CD14-positive monocyte (primary cell): ENCODE measurements around the gene LASP1NB.
"Not testable (repeated sequence)": the region's sequence is repeated elsewhere in the genome, so short reads cannot be mapped to it uniquely, and the experiment has no call there.

Experiments
- DNase-seq, 3 donors: peaks; one replicate each; pipeline ENCODE4 v3.0.0-alpha.2; 2011 to 2022
- H2AFZ ChIP-seq: 2 replicates; pipeline ENCODE4 v1.6.0; 2012; ENCODE audit warnings: mild to moderate bottlenecking, low read depth, low read length, inconsistent platforms; ENCODE audit not compliant: insufficient read depth, poor library complexity, severe bottlenecking
- H3K27ac ChIP-seq, 2 donors: 1 replicate in 1 of 2; 2 replicates in 1 of 2; pipeline ENCODE4 v1.5.1; 2012 to 2013; ENCODE audit warnings: low read length in 2 of 2, control low read depth in 1 of 2, inconsistent platforms in 1 of 2, low read depth in 1 of 2, mild to moderate bottlenecking in 1 of 2
- H3K27me3 ChIP-seq, 2 donors: one replicate each; pipeline versions ENCODE4 v1.6.0 to v1.6.1; 2011 to 2013; ENCODE audit warnings: low read length in 2 of 2; ENCODE audit not compliant: control insufficient read depth in 2 of 2, insufficient read depth in 2 of 2
- H3K36me3 ChIP-seq, 2 donors: replicated peaks in 1 of 2; 1 replicate in 1 of 2; 2 replicates in 1 of 2; pipeline versions ENCODE4 v1.5.1 to v1.6.1; 2012 to 2013; ENCODE audit warnings: low read length in 2 of 2, control low read depth in 1 of 2, inconsistent platforms in 1 of 2, mild to moderate bottlenecking in 1 of 2; ENCODE audit not compliant: insufficient read depth in 2 of 2, control insufficient read depth in 1 of 2
- H3K4me1 ChIP-seq, 2 donors: 1 replicate in 1 of 2; 2 replicates in 1 of 2; pipeline versions ENCODE4 v1.5.1 to v1.6.1; 2012 to 2013; ENCODE audit warnings: low read length in 2 of 2, control low read depth in 1 of 2, inconsistent platforms in 1 of 2, mild to moderate bottlenecking in 1 of 2, moderate library complexity in 1 of 2; ENCODE audit not compliant: insufficient read depth in 2 of 2, control insufficient read depth in 1 of 2
- H3K4me2 ChIP-seq: replicated peaks from 2 replicates; pipeline ENCODE3; 2012; ENCODE audit warnings: low read length, moderate library complexity, mild to moderate bottlenecking; ENCODE audit not compliant: poor library complexity, severe bottlenecking; ENCODE audit errors: extremely low read depth
- H3K4me3 ChIP-seq, 3 experiments: fragments of 200-600 bp in 1 of 3; sonication (generic) in 1 of 3; replicated peaks in 1 of 3; 1 replicate in 2 of 3; 2 replicates in 1 of 3; pipeline ENCODE4 v1.5.1; 2011 to 2013; ENCODE audit warnings: low read length in 3 of 3, mild to moderate bottlenecking in 3 of 3, control low read depth in 2 of 3, low read depth in 2 of 3, inconsistent platforms in 1 of 3, moderate library complexity in 1 of 3
- H3K79me2 ChIP-seq: 2 replicates; pipeline ENCODE4 v1.6.0; 2012; ENCODE audit warnings: mild to moderate bottlenecking, control low read depth, inconsistent platforms, low read length, moderate library complexity; ENCODE audit not compliant: insufficient read depth
- H3K9ac ChIP-seq: 2 replicates; pipeline ENCODE4 v1.6.0; 2017; ENCODE audit warnings: low read length, mild to moderate bottlenecking; ENCODE audit not compliant: insufficient read depth, poor library complexity, severe bottlenecking
- H3K9me3 ChIP-seq, 2 donors: replicated peaks in 1 of 2; 1 replicate in 1 of 2; 2 replicates in 1 of 2; pipeline versions ENCODE4 v1.5.1 to v1.6.1; 2012 to 2013; ENCODE audit warnings: low read length in 2 of 2, control low read depth in 1 of 2; ENCODE audit not compliant: control insufficient read depth in 1 of 2, insufficient read depth in 1 of 2
- H4K20me1 ChIP-seq: 2 replicates; pipeline ENCODE4 v1.6.0; 2012; ENCODE audit warnings: mild to moderate bottlenecking, low read length, control low read depth, moderate library complexity; ENCODE audit not compliant: insufficient read depth
- H3K27ac Mint-ChIP-seq, 7 donors: one replicate each; pipeline ENCODE4 v1.8.0; 2020; ENCODE audit warnings: mild to moderate bottlenecking in 7 of 7, mixed read lengths in 7 of 7, moderate library complexity in 6 of 7, inconsistent platforms in 2 of 7
- H3K27me3 Mint-ChIP-seq, 3 donors: one replicate each; pipeline ENCODE4 v1.8.0; 2021 to 2022; ENCODE audit warnings: low read depth in 3 of 3, mild to moderate bottlenecking in 3 of 3, mixed read lengths in 3 of 3, moderate library complexity in 3 of 3, inconsistent platforms in 1 of 3
- H3K36me3 Mint-ChIP-seq, 2 donors: one replicate each; pipeline ENCODE4 v1.8.0; 2020; ENCODE audit warnings: mixed read lengths in 2 of 2, inconsistent platforms in 1 of 2, mild to moderate bottlenecking in 1 of 2
- H3K4me1 Mint-ChIP-seq: one replicate; pipeline ENCODE4 v1.8.0; 2020; ENCODE audit warnings: mild to moderate bottlenecking, mixed read lengths
- H3K4me3 Mint-ChIP-seq, 2 donors: one replicate each; pipeline ENCODE4 v1.8.0; 2020; ENCODE audit warnings: mild to moderate bottlenecking in 2 of 2, mixed read lengths in 2 of 2, moderate library complexity in 1 of 2
- H3K9me3 Mint-ChIP-seq, 7 donors: one replicate each; pipeline ENCODE4 v1.8.0; 2020 to 2022; ENCODE audit warnings: mixed read lengths in 7 of 7, mild to moderate bottlenecking in 6 of 7, moderate library complexity in 6 of 7, inconsistent platforms in 2 of 7
- CTCF ChIP-seq: fragments of 200-600 bp; IDR thresholded peaks from one replicate; pipeline ENCODE4 v1.8.0; 2022; ENCODE audit warnings: antibody characterized with exemption, mild to moderate bottlenecking
- WGBS: methylation state at CpG from one replicate; pipeline ENCODE4 v1.1.5; 2013; ENCODE audit warnings: missing lambda C conversion rate; ENCODE audit not compliant: insufficient coverage; 5-methylcytosine and 5-hydroxymethylcytosine counted together
- intact Hi-C, 2 donors: fragments of 100-400 bp; cut with micrococcal nuclease; formaldehyde crosslinking; loops; one replicate each; pipeline versions ENCODE4 v1.15.0 to v1.15.1; 2023

The LASP1NB gene

GRCh38 chr17:38910325-38910724, 15.1 kb upstream of the LASP1NB start:
- no peak for TF ChIP-seq CTCF
- intact Hi-C loops = loop anchor here in 1 of 2 donors (5.0 kb wide), 1 partner anchor 52 kb away; no protein-coding TSS in a partner anchor
- Histone ChIP-seq H3K36me3 (peaks cover 65 to 87% of the 10 kb centered on the region in 2 donors), H2AFZ (no peak overlapping the region), H3K9ac (no peak overlapping the region), H3K4me1 (peaks cover 18% of the 10 kb centered on the region in 2 donors), H3K4me2 (no peak overlapping the region), H3K27ac (no peak overlapping the region), H3K9me3 (no peaks in the 10 kb centered on the region), H3K27me3 (no peaks in the 10 kb centered on the region), H3K79me2 (peaks cover 75% of the 10 kb centered on the region), H4K20me1 (peaks cover 99% of the 10 kb centered on the region), H3K4me3 (no peak overlapping the region)
- 69% methylated on average over 5 of the region's 5 CpGs for WGBS
- Mint-ChIP-seq H3K4me1 (peaks cover 22% of the 10 kb centered on the region), H3K9me3 (no peaks in the 10 kb centered on the region), H3K36me3 (peaks cover 52 to 88% of the 10 kb centered on the region in 2 donors), H3K4me3 (no peak overlapping the region), H3K27ac (peak overlapping the region in 1 of 7 donors; percentile 46), H3K27me3 (peaks cover 0 to 1% (median 0%) of the 10 kb centered on the region in 3 donors)
- no peak for DNase-seq

GRCh38 chr17:38911081-38911730, 14.2 kb upstream of the LASP1NB start:
- Mint-ChIP-seq H3K4me1 (peaks cover 13% of the 10 kb centered on the region), H3K27ac (peak overlapping the region in 2 of 7 donors; percentile 35 to 63)
- WGBS = 100% methylated on average over 1 of the region's 10 CpGs

GRCh38 chr17:38911731-38912081, 13.7 kb upstream of the LASP1NB start:
- Mint-ChIP-seq H3K27ac (peak overlapping the region in 3 of 7 donors; percentile 35 to 72 (median 69)), H3K36me3 (peaks cover 55 to 94% of the 10 kb centered on the region in 2 donors)
- H3K27me3 ChIP-seq, H3K9me3 Mint-ChIP-seq, H3K4me2 ChIP-seq, DNase-seq, H3K27me3 Mint-ChIP-seq, H2AFZ ChIP-seq, H3K9ac ChIP-seq, H3K4me3 ChIP-seq, H3K4me1 Mint-ChIP-seq, H3K4me3 Mint-ChIP-seq, H3K4me1 ChIP-seq, H3K9me3 ChIP-seq: not testable (repeated sequence)
- Histone ChIP-seq H3K36me3 (peaks cover 77 to 99% of the 10 kb centered on the region in 2 donors), H3K27ac (peak overlapping the region in 1 of 2 donors; percentile 33), H3K79me2 (peaks cover 62% of the 10 kb centered on the region), H4K20me1 (peaks cover 98% of the 10 kb centered on the region)
- intact Hi-C loops = loop anchor here in 1 of 2 donors (5.0 kb wide), 1 partner anchor 51 kb away; no protein-coding TSS in a partner anchor
- WGBS = 100% methylated on average over 4 of the region's 8 CpGs

More at GRCh38 chr17:38911081-38911730, 14.2 kb upstream of the LASP1NB start:
- peaks cover 99% of the 10 kb centered on the region for H4K20me1 ChIP-seq
- no peak for TF ChIP-seq CTCF
- no peaks in the 10 kb centered on the region for H3K9me3 ChIP-seq
- H3K27ac ChIP-seq = peak overlapping the region in 1 of 2 donors; percentile 33
- no peak overlapping the region for H3K4me2 ChIP-seq
- Mint-ChIP-seq H3K27me3 (peaks cover 0 to 4% (median 0%) of the 10 kb centered on the region in 3 donors), H3K4me3 (no peak overlapping the region), H3K9me3 (no peaks in the 10 kb centered on the region), H3K36me3 (peaks cover 55 to 90% of the 10 kb centered on the region in 2 donors)
- H3K9ac ChIP-seq = no peak overlapping the region
- no peak overlapping the region for H3K4me3 ChIP-seq
- peaks cover 72 to 94% of the 10 kb centered on the region in 2 donors for H3K36me3 ChIP-seq
- no peak overlapping the region for H2AFZ ChIP-seq
- no peak for DNase-seq
- H3K27me3 ChIP-seq = no peaks in the 10 kb centered on the region
- H3K79me2 ChIP-seq = peaks cover 67% of the 10 kb centered on the region
- intact Hi-C loops = loop anchor here in 1 of 2 donors (5.0 kb wide), 1 partner anchor 51 kb away; no protein-coding TSS in a partner anchor
- H3K4me1 ChIP-seq = peaks cover 11% of the 10 kb centered on the region in 2 donors
